GM19372 (cell line): Measurements from ENCODE around the gene GSG1L.
"Not testable (repeated sequence)": the region's sequence is repeated elsewhere in the genome, so short reads cannot be mapped to it uniquely, and the experiment has no call there.

Experiments
- ATAC-seq: cut with Tn5 transposase; IDR thresholded peaks from one replicate; pipeline ENCODE4 v1.9.1; 2021; ENCODE audit warnings: mild to moderate bottlenecking, low read depth, moderate library complexity; ENCODE audit not compliant: unreplicated experiment

The GSG1L gene

GRCh38 chr16:27749946-27750345 lies 313.6 kb downstream of the GSG1L start:
- ATAC-seq: no peak

GRCh38 chr16:27749547-27749875 lies 314.0 kb downstream of the GSG1L start:
- no peak for ATAC-seq

DNA sequence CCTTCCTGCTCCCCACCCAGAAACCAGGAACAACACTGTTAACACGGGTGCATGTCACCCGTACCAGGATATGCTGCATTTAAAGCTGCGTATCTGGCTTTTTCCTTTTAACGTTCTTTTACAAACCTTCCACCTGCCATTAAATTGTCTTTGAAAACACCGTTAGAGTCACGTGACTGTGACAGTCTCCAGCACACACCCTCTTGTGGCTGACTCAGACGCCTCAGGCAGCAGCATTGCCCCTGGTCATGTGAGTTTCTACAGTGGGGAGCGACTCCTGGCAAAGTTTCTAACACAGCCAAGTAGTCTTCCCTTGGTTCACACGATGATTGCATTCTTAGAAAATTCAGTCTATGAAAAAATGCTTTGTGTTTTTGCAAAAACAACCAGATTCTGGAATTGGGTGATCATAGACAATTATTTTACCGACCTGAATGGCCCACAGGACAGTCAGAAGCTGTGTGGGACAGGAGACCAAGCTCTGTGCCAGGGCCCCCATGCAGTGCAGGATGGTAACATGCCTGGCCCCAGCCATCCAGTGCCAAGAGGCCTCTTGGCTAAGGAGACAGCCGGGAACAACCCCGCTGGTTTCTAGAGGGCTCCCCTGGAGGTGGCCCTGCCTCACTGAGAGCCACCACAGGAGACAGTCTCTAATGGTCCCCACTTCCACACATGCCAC lies 314.5 kb downstream of the GSG1L start:
- ATAC-seq: no peak

DNA sequence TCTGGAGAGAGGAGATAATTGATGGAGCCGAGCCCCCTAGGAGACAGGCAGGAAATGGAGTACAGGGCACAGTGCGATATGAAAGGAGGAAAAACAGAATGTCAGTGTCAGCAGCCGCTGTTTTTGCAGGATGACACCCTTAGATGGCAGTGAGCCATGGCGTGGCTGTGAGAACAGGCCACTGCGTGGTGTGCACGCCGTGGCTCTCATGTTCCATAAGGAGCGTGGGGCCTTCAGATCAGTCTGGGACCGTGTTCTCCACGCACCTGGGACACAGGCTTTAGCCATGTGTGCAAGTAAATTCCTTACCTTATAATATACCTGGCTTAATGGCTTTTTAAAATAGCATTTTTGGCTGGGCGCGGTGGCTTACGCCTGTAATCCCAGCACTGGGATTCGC lies 315.6 kb downstream of the GSG1L start:
- ATAC-seq: no peak

DNA sequence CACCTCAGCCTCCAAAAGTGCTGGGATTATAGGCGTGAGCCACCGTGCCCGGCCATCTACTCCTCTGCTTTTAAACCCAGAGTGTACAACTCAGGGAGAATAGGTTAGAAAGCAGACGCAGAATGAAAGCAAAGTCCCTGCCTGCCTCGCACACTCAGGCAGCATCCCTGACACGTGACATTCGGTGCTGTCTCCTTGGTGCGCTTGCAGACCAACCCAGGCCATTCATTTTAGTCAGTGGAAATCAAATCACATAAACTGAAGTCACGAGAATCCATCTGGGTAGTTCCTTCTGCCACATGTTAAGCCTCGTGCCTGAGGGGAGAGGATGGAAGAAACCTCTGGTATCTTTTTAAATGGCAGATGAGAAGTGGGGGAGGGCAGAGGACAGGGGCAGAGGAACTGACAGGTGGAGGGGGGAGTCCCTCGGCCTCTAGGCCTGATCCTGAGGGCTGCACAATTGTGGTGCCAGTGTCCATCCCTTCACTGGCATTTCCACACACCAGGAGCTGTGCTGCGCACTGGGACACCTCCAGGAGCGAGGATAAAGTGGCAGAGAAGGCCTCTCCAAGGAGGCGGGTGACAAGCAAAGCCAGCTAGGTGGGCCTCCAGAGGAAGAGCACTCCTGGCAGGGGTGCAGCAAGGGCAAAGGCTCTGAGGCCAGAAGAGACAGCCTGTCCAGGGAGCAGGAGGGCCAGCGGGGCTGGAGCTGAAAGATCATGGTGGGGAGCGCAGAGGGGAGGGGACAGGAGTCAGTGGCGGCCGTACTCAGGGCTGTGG lies 317.2 kb downstream of the GSG1L start:
- ATAC-seq: no peak

GRCh38 chr16:27745348-27745747 lies 318.2 kb downstream of the GSG1L start:
- no peak for ATAC-seq

DNA sequence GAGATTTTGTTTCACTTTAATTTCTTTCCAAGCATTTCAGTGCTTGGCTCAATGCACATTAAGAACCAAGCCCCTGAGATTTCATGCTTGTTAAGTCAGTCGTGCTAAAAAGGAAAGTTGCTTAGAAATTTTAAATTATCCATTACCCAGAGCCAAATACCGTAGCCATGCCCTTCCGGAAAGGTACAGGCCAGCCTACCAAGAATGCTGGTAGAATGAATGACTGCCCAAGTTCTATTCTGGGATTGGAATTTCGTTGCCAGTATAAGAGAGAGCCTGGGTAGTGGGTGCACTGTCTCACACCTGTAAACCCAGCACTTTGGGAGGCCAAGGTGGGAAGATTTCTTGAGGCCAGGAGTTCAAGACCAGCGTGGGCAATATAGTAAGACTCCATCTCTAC lies 319.6 kb downstream of the GSG1L start:
- ATAC-seq: no peak

GRCh38 chr16:27743001-27743400 lies 320.5 kb downstream of the GSG1L start:
- not testable (repeated sequence) for ATAC-seq

- ATAC-seq: no peak
Measured at GRCh38 chr16:27742333-27742732, 321.2 kb downstream of the GSG1L start.

DNA sequence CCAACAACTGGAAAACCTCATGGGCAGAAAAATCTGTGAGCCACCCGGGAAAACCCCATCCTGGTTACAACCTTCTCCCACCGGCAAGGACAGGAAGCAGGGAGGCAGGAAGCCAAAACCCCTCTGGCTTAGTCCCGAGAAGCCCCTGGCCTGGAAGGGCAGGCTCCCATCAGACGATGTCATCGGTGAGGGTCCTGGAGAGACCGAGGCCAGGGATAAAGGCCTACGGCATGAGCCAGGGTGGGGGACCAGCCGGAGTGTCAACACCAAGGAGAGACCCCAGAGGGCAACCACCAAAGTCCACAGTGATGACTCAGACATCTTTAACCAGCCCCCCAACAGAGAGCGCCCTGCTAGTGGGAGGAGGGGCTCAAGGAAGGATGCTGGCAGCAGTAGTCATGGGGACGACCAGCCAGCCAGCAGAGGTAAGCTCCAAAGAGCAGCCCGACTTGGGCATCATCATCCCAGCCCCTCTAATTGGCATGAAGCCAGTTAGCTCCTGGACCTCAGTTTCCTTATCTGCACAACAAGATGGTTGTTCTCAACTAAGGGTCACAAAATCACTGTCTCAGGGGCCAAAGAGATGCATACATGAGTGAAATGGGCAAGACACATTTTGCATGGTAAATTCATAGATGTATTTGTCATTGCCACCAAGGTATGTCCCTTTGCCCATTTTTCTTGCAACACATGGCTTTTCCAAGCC lies 322.9 kb downstream of the GSG1L start:
- ATAC-seq: no peak

DNA sequence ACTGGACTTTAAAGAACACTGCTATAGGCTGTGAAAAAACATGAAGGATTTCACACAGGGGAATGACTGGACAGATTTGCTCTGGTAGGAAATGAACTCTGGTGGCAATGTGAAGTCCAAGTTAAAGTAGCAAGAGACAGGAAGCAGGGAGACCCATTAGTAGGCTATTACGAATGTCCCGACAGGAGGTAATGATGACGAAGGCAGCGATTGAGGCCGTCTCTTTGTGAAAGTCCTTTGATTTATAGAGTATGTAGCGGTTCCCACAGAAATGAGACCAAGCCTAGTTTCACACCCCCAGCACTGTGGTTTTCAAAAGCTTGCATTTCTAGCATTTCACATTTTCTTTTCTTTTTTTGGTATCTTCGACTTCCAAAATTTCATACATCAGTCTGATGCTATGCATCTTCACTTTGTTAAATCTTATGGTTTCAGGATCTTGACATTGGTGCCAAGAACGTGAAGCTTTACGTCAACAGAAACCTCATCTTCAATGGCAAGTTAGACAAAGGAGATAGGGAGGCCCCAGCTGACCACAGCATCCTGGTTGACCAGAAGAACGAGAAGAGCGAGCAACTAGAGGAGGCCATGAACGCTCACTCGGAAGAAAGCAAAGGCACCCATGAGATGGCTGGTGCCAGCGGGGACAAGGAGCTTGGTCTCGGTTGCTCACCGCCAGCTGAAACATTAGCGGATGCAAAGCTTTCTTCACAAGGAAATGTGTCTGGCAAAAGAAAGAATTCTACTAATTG lies 323.7 kb downstream of the GSG1L start:
- no peak for ATAC-seq

DNA sequence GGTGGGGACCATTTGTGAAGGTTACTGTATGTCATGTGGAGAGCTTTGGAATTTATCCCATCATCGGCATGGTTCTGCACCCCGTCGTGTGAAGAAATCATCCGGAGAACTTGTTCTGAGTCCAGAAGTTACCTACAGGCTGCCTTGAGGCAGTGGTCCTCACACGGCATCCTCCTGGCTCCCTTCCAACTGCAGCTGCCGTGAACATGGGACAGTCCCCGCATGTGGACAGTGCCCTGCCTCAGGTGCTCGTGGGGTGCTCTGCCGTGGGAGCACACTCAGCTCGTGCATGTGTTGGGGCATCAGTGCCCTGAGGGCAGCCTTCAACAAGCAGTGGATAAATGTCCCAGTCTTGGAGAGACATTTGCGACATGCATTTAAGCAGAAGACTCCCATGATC lies 324.9 kb downstream of the GSG1L start:
- no peak for ATAC-seq
